ENCODE measurements around the gene FPR1.

DNA sequence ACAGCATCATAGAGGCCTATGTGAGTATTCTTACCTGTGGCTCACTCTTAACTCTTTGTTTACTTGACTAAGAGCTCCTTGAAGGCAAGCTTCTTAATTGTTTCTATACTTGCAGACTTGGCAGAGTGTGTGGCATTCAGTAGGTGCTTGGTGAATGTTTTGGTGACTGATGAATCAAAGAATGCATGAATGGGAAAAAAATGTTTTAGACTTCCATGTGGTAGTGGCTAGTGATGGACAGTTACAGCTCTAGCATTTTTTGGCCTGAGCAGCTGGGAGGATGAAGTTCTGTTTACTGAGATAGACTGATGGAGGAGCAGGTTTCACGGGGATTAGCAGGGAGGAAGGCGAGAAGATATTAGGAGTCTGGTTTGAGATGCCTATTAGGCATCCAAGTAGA is 41.5 kb downstream of the FPR1 start:
- TF ChIP-seq CTCF (IDR thresholded peaks at IDR 0.05): no peak
- no peak for TF ChIP-seq POLR2AphosphoS5 (IDR thresholded peaks at IDR 0.05)
- no peak for TF ChIP-seq POLR2A (IDR thresholded peaks at IDR 0.05)
